Measurements from ENCODE around the gene SUPT7L. TPM values are rescaled to one million over a fixed set of nuclear protein-coding genes. Genes with fewer than 3 reads are reported as not detected.

The SUPT7L gene
- total and polyA plus RNA-seq, 2 of the 4 experiments (the other 2 are of a cell fraction) = 16.7 to 33.4 TPM

- Histone ChIP-seq H4K8ac (ENCODE audit: low read depth in 2 of 2, low read length in 2 of 2) (no peak overlapping the region), H2BK5ac (ENCODE audit: low read depth, low read length, poor library complexity, severe bottlenecking) (no peak overlapping the region), H3K4me3 (ENCODE audit: insufficient read depth, low read depth, low read length) (no peak overlapping the region), H2AK5ac (ENCODE audit: low read depth, low read length) (no peak overlapping the region), H3K4ac (ENCODE audit: low read depth, low read length) (no peak overlapping the region), H4K20me1 (ENCODE audit: insufficient read depth, low read length) (no peaks in the 10 kb centered on the region), H4K5ac (ENCODE audit: low read depth, low read length) (no peak overlapping the region), H3K27ac (ENCODE audit: insufficient read depth, low read length) (no peak overlapping the region), H3K27me3 (ENCODE audit: control insufficient read depth, insufficient read depth, low read length) (no peaks in the 10 kb centered on the region), H3K18ac (ENCODE audit: low read depth, low read length) (no peak overlapping the region), H3K23ac (ENCODE audit: low read depth, low read length) (no peak overlapping the region), H3K9me3 (ENCODE audit: control insufficient read depth, insufficient read depth, low read length) (no peaks in the 10 kb centered on the region), H3K14ac (replicated peaks; ENCODE audit: low read depth, low read length) (no peak overlapping the region), H3K9me1 (ENCODE audit: insufficient read depth, low read length) (peaks cover 9% of the 10 kb centered on the region), H2AFZ (replicated peaks; ENCODE audit: low read length, poor library complexity) (no peak overlapping the region), H3K36me3 (ENCODE audit: control insufficient read depth, insufficient read depth, low read length) (no peaks in the 10 kb centered on the region), H3K79me1 (ENCODE audit: low read depth in 1 of 2, low read length in 2 of 2) (peaks cover 2 to 3% of the 10 kb centered on the region in 2 experiments; a peak in 1 of 4 replicates), H3K4me1 (ENCODE audit: control insufficient read depth, insufficient read depth, low read length) (peaks cover 5% of the 10 kb centered on the region), H3K56ac (ENCODE audit: extremely low read depth, insufficient read depth, low read length) (no peak overlapping the region), H2AK9ac (replicated peaks; ENCODE audit: low read depth, low read length, poor library complexity) (no peak overlapping the region), H2BK120ac (ENCODE audit: low read depth, low read length) (no peak overlapping the region), H3K4me2 (ENCODE audit: low read depth, low read length) (no peak overlapping the region), H2BK20ac (ENCODE audit: low read depth, low read length) (no peak overlapping the region), H3K9ac (ENCODE audit: low read depth, low read length) (no peak overlapping the region), H2BK15ac (ENCODE audit: low read depth, low read length) (no peak overlapping the region), H4K91ac (ENCODE audit: insufficient read depth, low read depth, low read length) (no peak overlapping the region)
- ChIA-PET POLR2A (ENCODE audit: unreplicated experiment) (no interaction called here), CTCF (interaction anchor here (1.0 kb wide), 1 partner anchor 9 kb away, joined by 3 read pairs; no protein-coding TSS in a partner anchor)
- intact Hi-C loops (cut with micrococcal nuclease) (no loop called here), in situ Hi-C loops (cut with MboI; ENCODE audit: low sequenced_read_pairs) (no loop called here), dilution Hi-C loops (cut with HindIII; ENCODE audit: low sequenced_read_pairs, unreplicated experiment) (no loop called here)
- WGBS, 2 experiments (ENCODE audit: extremely low coverage in 2 of 2, insufficient read length in 1 of 2) = 88% methylated on average over 1 of the region's 1 CpG; no CpG with 5 or more reads in 1 of the 2 experiments
- no peak for ATAC-seq (ENCODE audit: low read depth)
- no TSS peak for BruUV-seq (replicated peaks)
- TF ChIP-seq FOS (IDR thresholded peaks at IDR 0.05; ENCODE audit: low read depth, low read length) (no peak), POLR2A (IDR thresholded peaks at IDR 0.05; ENCODE audit: low read depth, low read length) (no peak), CEBPB (IDR thresholded peaks at IDR 0.05; ENCODE audit: low read depth, low read length) (no peak), MAFK (IDR thresholded peaks at IDR 0.05; ENCODE audit: low read depth, low read length) (no peak), RAD21 (IDR thresholded peaks at IDR 0.05; ENCODE audit: low read length) (no peak), MAZ (IDR thresholded peaks at IDR 0.05; ENCODE audit: borderline replicate concordance, low read depth, low read length) (no peak), RCOR1 (IDR thresholded peaks at IDR 0.05; ENCODE audit: insufficient replicate concordance, low read length) (no peak), NFE2L2 (IDR thresholded peaks at IDR 0.05; ENCODE audit: low read depth, low read length) (no peak), BHLHE40 (IDR thresholded peaks at IDR 0.05; ENCODE audit: low read depth, low read length) (no peak), ELK1 (IDR thresholded peaks at IDR 0.05; ENCODE audit: borderline replicate concordance, low read depth, low read length) (no peak)
- DNase-seq = no peak
Measured at GRCh38 chr2:27712522-27712921, 49.1 kb upstream of the SUPT7L start.
